Measurements from ENCODE around the gene SCYGR8. TPM values are rescaled to one million over a fixed set of nuclear protein-coding genes. Genes with fewer than 3 reads are reported as not detected.

SCYGR8 gene
- polyA plus RNA-seq, 1 of the 3 experiments (the other 2 are of a cell fraction): not detected

- H3K4me3 ChIP-seq (ENCODE audit: low read depth in 2 of 2, low read length in 1 of 2): no peak overlapping the region
- H2AFZ ChIP-seq (ENCODE audit: low read depth): no peak overlapping the region
- no peaks in the 10 kb centered on the region for H3K36me3 ChIP-seq (replicated peaks in 1 of 2; ENCODE audit: control insufficient read depth in 1 of 2, insufficient read depth in 2 of 2, low read length in 1 of 2)
- H3K9me2 ChIP-seq: no peaks in the 10 kb centered on the region
- WGBS (ENCODE audit: low lambda C conversion rate): 47% methylated on average over 15 of the region's 15 CpGs
- ChIA-PET CTCF (interaction anchor here (1.1 to 1.8 kb wide), 2 partner anchors 17 to 116 kb away, joined by 3 read pairs; no protein-coding TSS in a partner anchor), POLR2A (no interaction called here)
- H3K4me2 ChIP-seq: no peak overlapping the region
- TF ChIP-seq TEAD4 (IDR thresholded peaks at IDR 0.05; ENCODE audit: borderline replicate concordance, insufficient read depth) (no peak), SMC3 (IDR thresholded peaks at IDR 0.05; ENCODE audit: low read depth, low read length) (peak; percentile 18; the same call in 1 of the 2 replicates), CTCF (IDR thresholded peaks at IDR 0.05) (peak; percentile 45), FOSL2 (IDR thresholded peaks at IDR 0.05; ENCODE audit: borderline replicate concordance, low read depth) (no peak)
- H3K27me3 ChIP-seq (ENCODE audit: insufficient read depth): no peaks in the 10 kb centered on the region
- no peak overlapping the region for H3K27ac ChIP-seq (ENCODE audit: low read depth in 2 of 2, low read length in 1 of 2)
- peak; percentile 14 for DNase-seq
- H4K20me1 ChIP-seq (ENCODE audit: insufficient read depth): no peaks in the 10 kb centered on the region
- no peaks in the 10 kb centered on the region for H3K9me3 ChIP-seq
- no peaks in the 10 kb centered on the region for H3K79me2 ChIP-seq (ENCODE audit: insufficient read depth)
- H3K4me1 ChIP-seq (ENCODE audit: control insufficient read depth in 1 of 2, insufficient read depth in 2 of 2, low read depth in 1 of 2, low read length in 1 of 2): no peaks in the 10 kb centered on the region
- H3F3A ChIP-seq (replicated peaks; ENCODE audit: insufficient read depth): no peaks in the 10 kb centered on the region
- H3K9ac ChIP-seq: no peak overlapping the region
Measured at GRCh38 chr2:227774011-227774624, 28.4 kb downstream of the SCYGR8 start.

GRCh38 chr2:227774895-227775842, 29.5 kb downstream of the SCYGR8 start:
- Histone ChIP-seq H3K4me2 (no peak overlapping the region), H3F3A (replicated peaks; ENCODE audit: insufficient read depth) (no peaks in the 10 kb centered on the region), H2AFZ (ENCODE audit: low read depth) (no peak overlapping the region), H3K27ac (ENCODE audit: low read depth in 2 of 2, low read length in 1 of 2) (no peak overlapping the region), H3K9me3 (no peaks in the 10 kb centered on the region), H3K9ac (no peak overlapping the region), H3K27me3 (ENCODE audit: insufficient read depth) (no peaks in the 10 kb centered on the region), H3K79me2 (ENCODE audit: insufficient read depth) (no peaks in the 10 kb centered on the region), H3K4me3 (ENCODE audit: low read depth in 2 of 2, low read length in 1 of 2) (no peak overlapping the region), H3K4me1 (ENCODE audit: control insufficient read depth in 1 of 2, insufficient read depth in 2 of 2, low read depth in 1 of 2, low read length in 1 of 2) (no peaks in the 10 kb centered on the region), H4K20me1 (ENCODE audit: insufficient read depth) (no peaks in the 10 kb centered on the region), H3K36me3 (replicated peaks in 1 of 2; ENCODE audit: control insufficient read depth in 1 of 2, insufficient read depth in 2 of 2, low read length in 1 of 2) (no peaks in the 10 kb centered on the region), H3K9me2 (no peaks in the 10 kb centered on the region)
- CTCF ChIA-PET: no interaction called here
- whole genome bisulfite sequencing (ENCODE audit: low lambda C conversion rate): 71% methylated on average over 6 of the region's 6 CpGs
- TF ChIP-seq TAF1 (IDR thresholded peaks at IDR 0.05; ENCODE audit: borderline replicate concordance, low read depth, low read length): no peak
- TF ChIP-seq CHD2 (IDR thresholded peaks at IDR 0.05; ENCODE audit: low read length, partially characterized antibody): no peak
- TF ChIP-seq EZH2phosphoT487 (IDR thresholded peaks at IDR 0.05; ENCODE audit: borderline replicate concordance, low read depth): no peak
- TF ChIP-seq SIN3A (IDR thresholded peaks at IDR 0.05; ENCODE audit: borderline replicate concordance, low read depth, low read length): no peak
- no peak for TF ChIP-seq MEF2A (IDR thresholded peaks at IDR 0.05; ENCODE audit: borderline replicate concordance, low read depth)
- no peak for TF ChIP-seq PBX3 (IDR thresholded peaks at IDR 0.05)
- TF ChIP-seq RCOR1 (IDR thresholded peaks at IDR 0.05; ENCODE audit: low read length): no peak
- TF ChIP-seq CTCF (IDR thresholded peaks at IDR 0.05): no peak
- no peak for TF ChIP-seq GATA2 (CRISPR knock-in tag; IDR thresholded peaks at IDR 0.05)
- TF ChIP-seq REST (IDR thresholded peaks at IDR 0.05; ENCODE audit: low read depth, low read length): no peak
- POLR2A ChIA-PET: no interaction called here
- no peak for DNase-seq
